ENCODE measurements around the gene TUT7.

The TUT7 gene

GRCh38 chr9:86250123-86250522 lies 104.1 kb downstream of the TUT7 start:
- Histone ChIP-seq H3K4me1 (ENCODE audit: control insufficient read depth, insufficient read depth, low read length) (no peaks in the 10 kb centered on the region), H3K4me3 (ENCODE audit: low read depth, low read length) (no peak overlapping the region), H3K27ac (ENCODE audit: extremely low read depth, low read depth, low read length) (no peak overlapping the region), H3K36me3 (ENCODE audit: control insufficient read depth in 2 of 2, insufficient read depth in 1 of 2, low read length in 2 of 2) (no peaks in the 10 kb centered on the region), H3K9me3 (ENCODE audit: control insufficient read depth, insufficient read depth, low read depth, low read length) (no peaks in the 10 kb centered on the region)
- POLR2A ChIA-PET: no interaction called here
- CTCF ChIA-PET: interaction anchor here (0.9 to 1.4 kb wide), 2 partner anchors 10 to 25 kb away, joined by 3 read pairs; no protein-coding TSS in a partner anchor
- TF ChIP-seq HOXC10 (CRISPR knock-in tag; IDR thresholded peaks at IDR 0.05): no peak
- TF ChIP-seq GLIS1 (tag by site-specific recombination; IDR thresholded peaks at IDR 0.05): peak; percentile 96

- H3K36me3 ChIP-seq (ENCODE audit: control insufficient read depth in 2 of 2, insufficient read depth in 1 of 2, low read length in 2 of 2): no peaks in the 10 kb centered on the region
- TF ChIP-seq ZNF335 (tag by site-specific recombination; conservative IDR thresholded peaks at IDR 0.05) (no peak), ZBTB17 (tag by site-specific recombination; IDR thresholded peaks at IDR 0.05) (no peak), EGR2 (tag by site-specific recombination; IDR thresholded peaks at IDR 0.05; ENCODE audit: low read depth) (no peak)
- CTCF ChIA-PET: interaction anchor here (0.6 to 0.7 kb wide), 2 partner anchors 148 to 1950 kb away, joined by 4 to 6 read pairs; no protein-coding TSS in a partner anchor
- H3K4me3 ChIP-seq (ENCODE audit: low read depth, low read length): no peak overlapping the region
- no peaks in the 10 kb centered on the region for H3K4me1 ChIP-seq (ENCODE audit: control insufficient read depth, insufficient read depth, low read length)
- POLR2A ChIA-PET: interaction anchor here (0.7 kb wide), 1 partner anchor 878 kb away, joined by 4 read pairs; no protein-coding TSS in a partner anchor
- H3K27ac ChIP-seq (ENCODE audit: extremely low read depth, low read depth, low read length): no peak overlapping the region
- no peaks in the 10 kb centered on the region for H3K9me3 ChIP-seq (ENCODE audit: control insufficient read depth, insufficient read depth, low read depth, low read length)
Measured at GRCh38 chr9:86248746-86249145, 105.5 kb downstream of the TUT7 start.

- Histone ChIP-seq H3K36me3 (ENCODE audit: control insufficient read depth in 2 of 2, insufficient read depth in 1 of 2, low read length in 2 of 2) (no peaks in the 10 kb centered on the region), H3K27ac (ENCODE audit: extremely low read depth, low read depth, low read length) (no peak overlapping the region), H3K4me1 (ENCODE audit: control insufficient read depth, insufficient read depth, low read length) (no peaks in the 10 kb centered on the region), H3K9me3 (ENCODE audit: control insufficient read depth, insufficient read depth, low read depth, low read length) (no peaks in the 10 kb centered on the region), H3K4me3 (ENCODE audit: low read depth, low read length) (no peak overlapping the region)
- TF ChIP-seq ZNF654 (tag by site-specific recombination; IDR thresholded peaks at IDR 0.05; ENCODE audit: low read depth) (peak; percentile 39), INSM2 (tag by site-specific recombination; IDR thresholded peaks at IDR 0.05) (no peak)
- ChIA-PET CTCF (interaction anchor here (1.6 kb wide), 1 partner anchor 10 kb away, joined by 10 read pairs; no protein-coding TSS in a partner anchor), POLR2A (no interaction called here)
Measured at GRCh38 chr9:86246752-86247161, 107.5 kb downstream of the TUT7 start.

- TF ChIP-seq ZNF37A (tag by site-specific recombination; IDR thresholded peaks at IDR 0.05): no peak
- TF ChIP-seq ZBTB49 (tag by site-specific recombination; IDR thresholded peaks at IDR 0.05; ENCODE audit: low read depth): no peak
- no peak for TF ChIP-seq KLF7 (tag by site-specific recombination; IDR thresholded peaks at IDR 0.05; ENCODE audit: borderline replicate concordance)
- peak; percentile 34; the same call in 1 of the 2 replicates for TF ChIP-seq PRDM1 (tag by site-specific recombination; IDR thresholded peaks at IDR 0.05)
- Histone ChIP-seq H3K36me3 (ENCODE audit: control insufficient read depth in 2 of 2, insufficient read depth in 1 of 2, low read length in 2 of 2) (no peaks in the 10 kb centered on the region), H3K27ac (ENCODE audit: extremely low read depth, low read depth, low read length) (no peak overlapping the region), H3K9me3 (ENCODE audit: control insufficient read depth, insufficient read depth, low read depth, low read length) (no peaks in the 10 kb centered on the region), H3K4me3 (ENCODE audit: low read depth, low read length) (no peak overlapping the region), H3K4me1 (ENCODE audit: control insufficient read depth, insufficient read depth, low read length) (no peaks in the 10 kb centered on the region)
- ChIA-PET CTCF (no interaction called here), POLR2A (no interaction called here)
Measured at GRCh38 chr9:86242071-86242470, 112.1 kb downstream of the TUT7 start.

GRCh38 chr9:86241216-86241615 lies 113.0 kb downstream of the TUT7 start:
- ChIA-PET CTCF (interaction anchor here (1.1 kb wide), 1 partner anchor 15 kb away, joined by 3 read pairs; no protein-coding TSS in a partner anchor), POLR2A (no interaction called here)
- no peaks in the 10 kb centered on the region for H3K9me3 ChIP-seq (ENCODE audit: control insufficient read depth, insufficient read depth, low read depth, low read length)
- no peak overlapping the region for H3K27ac ChIP-seq (ENCODE audit: extremely low read depth, low read depth, low read length)
- no peaks in the 10 kb centered on the region for H3K36me3 ChIP-seq (ENCODE audit: control insufficient read depth in 2 of 2, insufficient read depth in 1 of 2, low read length in 2 of 2)
- no peaks in the 10 kb centered on the region for H3K4me1 ChIP-seq (ENCODE audit: control insufficient read depth, insufficient read depth, low read length)
- H3K4me3 ChIP-seq (ENCODE audit: low read depth, low read length): no peak overlapping the region
- TF ChIP-seq ZNF132 (tag by site-specific recombination; IDR thresholded peaks at IDR 0.05; ENCODE audit: borderline replicate concordance): no peak
- no peak for TF ChIP-seq HOXD13 (CRISPR knock-in tag; IDR thresholded peaks at IDR 0.05; ENCODE audit: borderline replicate concordance)
- TF ChIP-seq GLIS2 (tag by site-specific recombination; IDR thresholded peaks at IDR 0.05): no peak
- no peak for TF ChIP-seq TRIM28 (IDR thresholded peaks at IDR 0.05; ENCODE audit: borderline replicate concordance, low read length)
